Karpas-422 (cell line): Measurements from ENCODE around the gene SPSB3. TPM values are rescaled to one million over a fixed set of nuclear protein-coding genes. Genes with fewer than 3 reads are reported as not detected.
A peak's percentile ranks its signal among the peaks of the same experiment; 100 is the strongest.

Experiments
- DNase-seq: peaks from one replicate; pipeline ENCODE4 v3.0.0-alpha.2; 2015
- H2AFZ ChIP-seq: fragments of 200-600 bp; sonication (generic); 2 replicates; pipeline ENCODE4 v1.6.1; 2014; ENCODE audit warnings: antibody characterized with exemption, low read length, mixed read lengths
- H3K27ac ChIP-seq: fragments of 200-600 bp; sonication (generic); 2 replicates; pipeline ENCODE4 v1.5.1; 2014; ENCODE audit warnings: mild to moderate bottlenecking, low read length, moderate library complexity
- H3K27me3 ChIP-seq: fragments of 200-600 bp; sonication (generic); 2 replicates; pipeline ENCODE4 v1.6.1; 2014; ENCODE audit warnings: low read length, mixed read lengths
- H3K36me3 ChIP-seq: fragments of 200-600 bp; sonication (generic); 2 replicates; pipeline ENCODE4 v1.6.1; 2014; ENCODE audit warnings: low read length, mixed read lengths; ENCODE audit not compliant: insufficient read depth
- H3K4me1 ChIP-seq: fragments of 200-600 bp; sonication (generic); 2 replicates; pipeline ENCODE4 v1.6.1; 2014; ENCODE audit warnings: mild to moderate bottlenecking, low read length, mixed read lengths
- H3K4me2 ChIP-seq: fragments of 200-600 bp; sonication (generic); 2 replicates; pipeline ENCODE4 v1.6.1; 2014; ENCODE audit warnings: low read length, low read depth, mild to moderate bottlenecking; ENCODE audit not compliant: poor library complexity, severe bottlenecking
- H3K4me3 ChIP-seq: fragments of 200-600 bp; sonication (generic); 2 replicates; pipeline ENCODE4 v1.5.1; 2014; ENCODE audit warnings: mild to moderate bottlenecking, antibody characterized with exemption, low read length, mixed read lengths
- H3K79me2 ChIP-seq: fragments of 200-600 bp; sonication (generic); 2 replicates; pipeline ENCODE4 v1.6.1; 2014; ENCODE audit warnings: mild to moderate bottlenecking, low read length, mixed read lengths
- H3K9ac ChIP-seq: fragments of 200-600 bp; sonication (generic); 2 replicates; pipeline ENCODE4 v1.6.0; 2014; ENCODE audit warnings: low read length
- H3K9me2 ChIP-seq: fragments of 200-600 bp; sonication (generic), shearing (Covaris generic); replicated peaks from 2 replicates; pipeline ENCODE4 v1.6.0; 2014; ENCODE audit warnings: mild to moderate bottlenecking, low read length, moderate library complexity; ENCODE audit not compliant: insufficient read depth
- H3K9me3 ChIP-seq: fragments of 300-700, 200-600 bp; sonication (generic); 2 replicates; pipeline ENCODE4 v1.6.1; 2014; ENCODE audit warnings: low read length, mixed read lengths
- H4K20me1 ChIP-seq: fragments of 200-600 bp; sonication (generic); 2 replicates; pipeline ENCODE4 v1.6.1; 2014; ENCODE audit warnings: mild to moderate bottlenecking, antibody characterized with exemption, low read length, low read depth; ENCODE audit not compliant: insufficient read depth
- total RNA-seq: library from RNA; depleted of rRNA; stranded (reverse); fragments of >200 nt; shearing (Covaris generic); gene quantifications from 2 replicates; pipeline ENCODE4 v1.2.3, GENCODE V29; 2014; ENCODE audit warnings: low replicate concordance

SPSB3 gene
- total RNA-seq, 1 experiment from 2014 or later, result 38.5 TPM

GRCh38 chr16:1767116-1767994 lies 15.0 kb downstream of the SPSB3 start:
- Histone ChIP-seq H3K9ac (no peak overlapping the region), H3K27me3 (no peaks in the 10 kb centered on the region), H4K20me1 (peaks cover 9% of the 10 kb centered on the region; the same call in 1 of the 2 replicates), H2AFZ (no peak overlapping the region), H3K36me3 (no peaks in the 10 kb centered on the region; the same call in none of the 2 replicates), H3K79me2 (peaks cover 20% of the 10 kb centered on the region), H3K27ac (no peak overlapping the region), H3K4me1 (peaks cover 16% of the 10 kb centered on the region), H3K9me2 (no peaks in the 10 kb centered on the region), H3K4me2 (no peak overlapping the region), H3K4me3 (no peak overlapping the region), H3K9me3 (no peaks in the 10 kb centered on the region)
- no peak for DNase-seq

DNA sequence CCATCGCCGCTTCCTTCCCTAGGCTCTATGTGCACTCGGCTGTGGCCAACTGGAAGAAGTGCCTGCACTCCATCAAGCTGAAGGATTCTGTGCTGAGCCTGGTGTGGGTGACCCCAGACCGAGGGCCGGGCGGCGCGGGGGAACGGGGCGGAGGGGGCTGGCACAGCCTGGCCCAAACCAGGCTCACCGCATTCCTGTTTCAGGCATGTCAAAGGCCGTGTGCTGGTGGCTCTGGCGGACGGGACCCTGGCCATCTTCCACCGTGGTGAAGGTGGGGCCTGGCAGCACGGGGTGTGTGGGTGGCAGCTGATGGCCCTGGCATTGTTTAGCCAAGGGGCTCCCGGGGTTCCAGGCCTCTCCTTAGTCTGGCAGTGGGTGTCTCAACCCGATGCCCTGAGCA lies 15.7 kb downstream of the SPSB3 start:
- Histone ChIP-seq H3K9me2 (no peaks in the 10 kb centered on the region), H3K27me3 (no peaks in the 10 kb centered on the region), H2AFZ (no peak overlapping the region), H3K9ac (no peak overlapping the region), H3K79me2 (peaks cover 14% of the 10 kb centered on the region), H3K4me3 (no peak overlapping the region), H3K4me1 (peaks cover 16% of the 10 kb centered on the region), H4K20me1 (peaks cover 7% of the 10 kb centered on the region; the same call in 1 of the 2 replicates), H3K4me2 (no peak overlapping the region), H3K9me3 (no peaks in the 10 kb centered on the region), H3K36me3 (no peaks in the 10 kb centered on the region; the same call in none of the 2 replicates), H3K27ac (no peak overlapping the region)
- DNase-seq, result no peak

- Histone ChIP-seq H3K79me2 (peaks cover 11% of the 10 kb centered on the region; the same call in 1 of the 2 replicates), H3K4me2 (no peak overlapping the region), H2AFZ (no peak overlapping the region), H3K9ac (no peak overlapping the region), H3K4me3 (no peak overlapping the region), H3K4me1 (peaks cover 16% of the 10 kb centered on the region), H3K9me2 (no peaks in the 10 kb centered on the region), H3K27ac (no peak overlapping the region), H3K27me3 (no peaks in the 10 kb centered on the region), H4K20me1 (peaks cover 6% of the 10 kb centered on the region; the same call in 1 of the 2 replicates), H3K9me3 (no peaks in the 10 kb centered on the region), H3K36me3 (no peaks in the 10 kb centered on the region; the same call in 1 of the 2 replicates)
- no peak for DNase-seq
Observed at GRCh38 chr16:1766231-1766630, 16.1 kb downstream of the SPSB3 start.

DNA sequence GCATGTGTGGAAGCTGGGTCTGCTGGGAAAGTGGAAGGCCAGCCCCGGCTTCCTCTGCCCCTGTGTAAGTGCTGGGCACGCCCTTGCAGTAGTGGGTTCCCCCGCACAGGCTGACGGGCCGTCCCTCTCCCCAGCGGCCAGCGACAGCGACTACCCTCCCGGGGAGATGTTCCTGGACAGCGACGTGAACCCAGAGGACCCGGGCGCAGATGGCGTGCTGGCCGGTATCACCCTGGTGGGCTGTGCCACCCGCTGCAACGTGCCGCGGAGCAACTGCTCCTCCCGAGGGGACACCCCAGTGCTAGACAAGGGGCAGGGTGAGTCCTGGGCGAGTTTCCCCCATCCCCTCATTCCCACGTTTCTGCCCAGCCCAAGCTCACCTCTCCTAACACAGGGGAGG lies 16.5 kb downstream of the SPSB3 start:
- H3K27me3 ChIP-seq, result no peaks in the 10 kb centered on the region
- H3K27ac ChIP-seq, result no peak overlapping the region
- no peaks in the 10 kb centered on the region; the same call in 1 of the 2 replicates for H3K36me3 ChIP-seq
- DNase-seq, result no peak
- H3K9me2 ChIP-seq, result no peaks in the 10 kb centered on the region
- H3K9me3 ChIP-seq, result no peaks in the 10 kb centered on the region
- no peak overlapping the region for H3K4me2 ChIP-seq
- H3K4me3 ChIP-seq, result no peak overlapping the region
- H3K79me2 ChIP-seq, result peaks cover 7% of the 10 kb centered on the region; the same call in 1 of the 2 replicates
- no peak overlapping the region for H3K9ac ChIP-seq
- H3K4me1 ChIP-seq, result peaks cover 16% of the 10 kb centered on the region
- H4K20me1 ChIP-seq, result peaks cover 6% of the 10 kb centered on the region; the same call in 1 of the 2 replicates
- H2AFZ ChIP-seq, result no peak overlapping the region

GRCh38 chr16:1764971-1765370 lies 17.4 kb downstream of the SPSB3 start:
- H3K79me2 ChIP-seq, result 0 out of 2 replicates have a peak, but pooled peaks cover under 1% of the 10 kb centered on the region
- peaks cover 8% of the 10 kb centered on the region for H3K4me1 ChIP-seq
- no peak overlapping the region for H3K27ac ChIP-seq
- H3K4me3 ChIP-seq, result no peak overlapping the region
- H2AFZ ChIP-seq, result no peak overlapping the region
- no peaks in the 10 kb centered on the region for H3K27me3 ChIP-seq
- no peaks in the 10 kb centered on the region for H3K36me3 ChIP-seq
- no peak overlapping the region for H3K9ac ChIP-seq
- no peaks in the 10 kb centered on the region for H4K20me1 ChIP-seq
- H3K9me2 ChIP-seq, result no peaks in the 10 kb centered on the region
- no peak for DNase-seq
- no peaks in the 10 kb centered on the region for H3K9me3 ChIP-seq
- H3K4me2 ChIP-seq, result no peak overlapping the region

DNA sequence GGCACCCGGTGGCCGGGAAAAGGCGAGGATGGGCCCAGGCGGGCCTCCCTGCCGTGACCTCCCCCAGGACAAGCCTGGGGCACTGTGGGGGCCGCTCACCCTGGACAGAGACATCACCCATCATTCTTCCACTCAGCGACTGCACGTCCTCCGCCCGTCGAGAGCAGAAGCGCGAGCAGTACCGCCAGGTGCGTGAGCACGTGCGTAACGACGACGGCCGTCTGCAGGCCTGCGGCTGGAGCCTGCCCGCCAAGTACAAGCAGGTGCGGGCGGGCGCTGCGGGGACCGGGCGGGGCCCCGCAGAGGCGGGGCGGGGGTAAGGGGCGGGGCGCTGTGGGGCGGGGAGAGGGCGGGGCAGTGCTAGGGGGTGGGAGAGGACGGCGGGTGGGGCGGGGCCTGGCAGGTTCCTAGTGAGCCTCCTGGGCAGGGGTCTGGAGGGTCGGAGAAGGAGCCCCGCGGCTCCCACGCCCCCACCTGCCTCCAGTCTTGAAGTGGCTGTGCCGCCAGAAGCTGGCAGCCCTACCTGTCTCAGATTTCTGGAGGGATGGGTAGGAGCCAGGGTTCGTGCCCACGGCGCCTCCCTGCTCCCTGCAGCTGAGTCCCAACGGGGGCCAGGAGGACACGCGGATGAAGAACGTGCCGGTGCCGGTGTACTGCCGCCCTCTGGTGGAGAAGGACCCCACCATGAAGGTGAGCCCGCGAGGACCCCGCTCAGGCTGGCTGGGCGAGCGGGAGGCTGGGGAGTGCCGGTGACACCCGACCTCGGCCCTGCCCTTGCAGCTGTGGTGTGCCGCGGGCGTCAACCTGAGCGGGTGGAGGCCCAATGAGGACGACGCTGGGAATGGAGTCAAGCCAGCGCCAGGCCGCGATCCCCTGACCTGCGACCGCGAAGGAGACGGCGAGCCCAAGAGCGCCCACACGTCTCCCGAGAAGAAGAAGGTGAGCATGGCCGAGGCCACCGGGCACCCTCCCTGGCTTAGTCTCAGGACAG lies 18.6 kb downstream of the SPSB3 start:
- no peaks in the 10 kb centered on the region for H3K9me2 ChIP-seq
- no peak overlapping the region for H3K9ac ChIP-seq
- H3K27ac ChIP-seq, result no peak overlapping the region
- no peaks in the 10 kb centered on the region for H3K27me3 ChIP-seq
- no peaks in the 10 kb centered on the region for H3K4me1 ChIP-seq
- H2AFZ ChIP-seq, result no peak overlapping the region
- no peak overlapping the region for H3K4me2 ChIP-seq
- no peaks in the 10 kb centered on the region for H4K20me1 ChIP-seq
- H3K79me2 ChIP-seq, result no peaks in the 10 kb centered on the region
- DNase-seq, result peak; percentile 53
- H3K9me3 ChIP-seq, result no peaks in the 10 kb centered on the region
- H3K36me3 ChIP-seq, result no peaks in the 10 kb centered on the region
- no peak overlapping the region for H3K4me3 ChIP-seq

- Histone ChIP-seq H2AFZ (no peak overlapping the region), H3K36me3 (no peaks in the 10 kb centered on the region)
Observed at GRCh38 chr16:1762879-1763520, 19.4 kb downstream of the SPSB3 start.

More at GRCh38 chr16:1762879-1763520, 19.4 kb downstream of the SPSB3 start:
- Histone ChIP-seq H4K20me1 (no peaks in the 10 kb centered on the region), H3K4me3 (no peak overlapping the region), H3K9me2 (no peaks in the 10 kb centered on the region), H3K4me2 (no peak overlapping the region), H3K27me3 (no peaks in the 10 kb centered on the region), H3K4me1 (no peaks in the 10 kb centered on the region), H3K9me3 (no peaks in the 10 kb centered on the region), H3K79me2 (no peaks in the 10 kb centered on the region), H3K9ac (no peak overlapping the region), H3K27ac (no peak overlapping the region)
- no peak for DNase-seq
